NT2/D1 (cell line): ENCODE results near the gene MYL2.

Experiments
- DNase-seq: peaks from one replicate; pipeline ENCODE4 v3.0.0-alpha.2; 2011; ENCODE audit warnings: low read depth, low spot score
- H3K27me3 ChIP-seq: 2 replicates; pipeline ENCODE4 v1.6.0; 2011; ENCODE audit warnings: mild to moderate bottlenecking; ENCODE audit not compliant: insufficient read length, insufficient read depth
- H3K36me3 ChIP-seq: 2 replicates; pipeline ENCODE4 v1.6.1; 2011; ENCODE audit warnings: mild to moderate bottlenecking, low read length, mixed read lengths; ENCODE audit not compliant: insufficient read depth, insufficient read length
- H3K4me1 ChIP-seq: 2 replicates; pipeline ENCODE4 v1.5.1; 2011; ENCODE audit not compliant: insufficient read depth, insufficient read length
- H3K4me3 ChIP-seq: 2 replicates; pipeline ENCODE4 v1.5.1; 2011; ENCODE audit warnings: low read depth; ENCODE audit not compliant: insufficient read length
- H3K9ac ChIP-seq: 2 replicates; pipeline ENCODE4 v1.6.0; 2011; ENCODE audit warnings: low read depth; ENCODE audit not compliant: insufficient read length
- H3K9me3 ChIP-seq: 2 replicates; pipeline ENCODE4 v1.5.1; 2011; ENCODE audit warnings: mild to moderate bottlenecking, low read length; ENCODE audit not compliant: insufficient read depth
- SUZ12 ChIP-seq: IDR thresholded peaks from 2 replicates; pipeline ENCODE4 v1.6.1; 2011; ENCODE audit not compliant: insufficient read length, insufficient read depth; ENCODE audit errors: extremely low read depth
- YY1 ChIP-seq: IDR thresholded peaks from 2 replicates; pipeline ENCODE4 v1.6.1; 2011; ENCODE audit not compliant: insufficient read length, insufficient read depth
- ZNF274 ChIP-seq: IDR thresholded peaks from 2 replicates; pipeline ENCODE4 v1.6.1; 2011; ENCODE audit warnings: mild to moderate bottlenecking, low read depth, low read length

MYL2 gene

DNA sequence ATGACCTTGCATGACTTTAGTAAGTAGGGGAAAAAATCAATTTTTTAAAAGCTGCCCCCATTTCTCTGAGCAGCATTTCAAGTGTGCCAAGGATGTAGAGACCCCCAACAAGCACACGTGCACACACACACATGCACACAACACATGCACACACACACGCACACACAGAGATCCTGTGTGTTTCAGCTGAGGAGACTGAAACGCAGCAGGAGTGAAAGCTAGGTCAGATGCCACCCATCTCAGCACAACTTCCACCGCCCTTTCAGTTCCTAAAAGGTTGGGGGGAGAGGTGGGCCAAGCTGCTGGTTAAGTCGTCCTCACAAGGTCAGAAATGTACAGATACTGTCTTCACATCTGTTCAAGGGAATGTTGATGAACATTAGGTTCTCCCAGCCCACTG lies 13.9 kb downstream of the MYL2 start:
- Histone ChIP-seq H3K36me3 (no peaks in the 10 kb centered on the region), H3K9ac (no peak overlapping the region), H3K4me1 (peaks cover 3% of the 10 kb centered on the region), H3K9me3 (no peaks in the 10 kb centered on the region), H3K27me3 (no peaks in the 10 kb centered on the region), H3K4me3 (no peak overlapping the region)
- DNase-seq: no peak
- TF ChIP-seq ZNF274 (no peak), SUZ12 (no peak), YY1 (no peak)

GRCh38 chr12:110906083-110906482 lies 14.3 kb downstream of the MYL2 start:
- Histone ChIP-seq H3K9ac (no peak overlapping the region), H3K27me3 (no peaks in the 10 kb centered on the region), H3K9me3 (no peaks in the 10 kb centered on the region), H3K4me1 (peaks cover 3% of the 10 kb centered on the region), H3K36me3 (no peaks in the 10 kb centered on the region), H3K4me3 (no peak overlapping the region)
- no peak for TF ChIP-seq SUZ12
- TF ChIP-seq YY1: no peak
- TF ChIP-seq ZNF274: no peak
- DNase-seq: no peak

- Histone ChIP-seq H3K4me1 (no peaks in the 10 kb centered on the region), H3K4me3 (no peak overlapping the region), H3K27me3 (no peaks in the 10 kb centered on the region), H3K9me3 (no peaks in the 10 kb centered on the region), H3K36me3 (no peaks in the 10 kb centered on the region), H3K9ac (no peak overlapping the region)
- DNase-seq: no peak
- TF ChIP-seq ZNF274 (no peak), YY1 (no peak), SUZ12 (no peak)
These were observed 16.9 kb downstream of the MYL2 start for GRCh38 chr12:110903511-110903910.

GRCh38 chr12:110901401-110901800 lies 19.0 kb downstream of the MYL2 start:
- H3K4me3 ChIP-seq: no peak overlapping the region
- H3K36me3 ChIP-seq: no peaks in the 10 kb centered on the region
- H3K9ac ChIP-seq: no peak overlapping the region
- H3K9me3 ChIP-seq: no peaks in the 10 kb centered on the region
- H3K27me3 ChIP-seq: no peaks in the 10 kb centered on the region
- TF ChIP-seq YY1 (no peak), SUZ12 (no peak), ZNF274 (no peak)
- H3K4me1 ChIP-seq: peaks cover 3% of the 10 kb centered on the region
- DNase-seq: no peak

DNA sequence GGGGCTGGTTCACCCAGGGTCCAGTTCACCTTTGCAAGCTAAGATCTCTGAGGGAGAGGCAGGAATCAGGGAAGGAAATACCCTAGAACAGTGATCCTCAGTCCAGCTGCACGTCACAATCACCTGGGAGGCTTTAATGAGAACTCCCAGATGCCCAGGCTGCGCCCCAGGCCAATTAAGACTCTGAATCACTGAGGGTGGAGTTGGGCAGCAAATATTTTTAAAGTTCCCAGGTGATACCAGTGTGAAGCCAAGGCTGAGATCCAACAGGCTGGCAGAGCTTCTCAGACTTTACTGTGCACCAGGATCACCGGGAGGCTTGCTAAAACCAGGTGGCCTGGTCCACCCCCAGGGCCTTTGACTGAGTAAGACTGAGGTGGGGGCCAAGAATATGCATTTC lies 23.8 kb downstream of the MYL2 start:
- no peak overlapping the region for H3K9ac ChIP-seq
- no peak for TF ChIP-seq ZNF274
- TF ChIP-seq SUZ12: no peak
- TF ChIP-seq YY1: no peak
- no peaks in the 10 kb centered on the region for H3K36me3 ChIP-seq
- no peak overlapping the region for H3K4me3 ChIP-seq
- peaks cover 12% of the 10 kb centered on the region for H3K4me1 ChIP-seq
- H3K27me3 ChIP-seq: no peaks in the 10 kb centered on the region
- H3K9me3 ChIP-seq: no peaks in the 10 kb centered on the region
- no peak for DNase-seq

DNA sequence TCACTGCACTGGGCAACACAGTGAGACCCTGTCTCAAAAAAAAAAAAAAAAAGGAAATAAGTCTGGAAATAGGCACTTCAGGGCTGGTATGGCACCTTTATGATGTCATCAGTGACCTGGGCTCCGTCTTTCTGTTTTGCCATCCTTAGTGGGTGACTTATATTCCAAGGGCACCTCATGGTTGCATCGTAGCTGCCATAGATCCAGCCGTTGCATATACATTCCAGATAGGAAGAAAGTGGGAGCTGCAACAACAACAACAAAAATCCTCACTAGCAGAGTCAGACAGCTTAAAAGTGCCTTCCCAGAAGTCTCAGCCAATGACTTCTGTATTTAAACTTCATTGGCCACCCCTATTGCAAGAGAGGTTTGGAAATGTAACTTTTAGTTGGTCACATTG lies 26.4 kb downstream of the MYL2 start:
- Histone ChIP-seq H3K4me3 (no peak overlapping the region), H3K27me3 (no peaks in the 10 kb centered on the region), H3K36me3 (no peaks in the 10 kb centered on the region), H3K4me1 (peaks cover 12% of the 10 kb centered on the region), H3K9me3 (no peaks in the 10 kb centered on the region), H3K9ac (no peak overlapping the region)
- TF ChIP-seq YY1: no peak
- TF ChIP-seq ZNF274: no peak
- no peak for TF ChIP-seq SUZ12
- no peak for DNase-seq

GRCh38 chr12:110889361-110889760 lies 31.0 kb downstream of the MYL2 start:
- H3K4me3 ChIP-seq: no peak overlapping the region
- H3K36me3 ChIP-seq: no peaks in the 10 kb centered on the region
- TF ChIP-seq SUZ12: no peak
- no peak for TF ChIP-seq ZNF274
- TF ChIP-seq YY1: no peak
- H3K4me1 ChIP-seq: peaks cover 7% of the 10 kb centered on the region
- no peaks in the 10 kb centered on the region for H3K27me3 ChIP-seq
- H3K9ac ChIP-seq: no peak overlapping the region
- H3K9me3 ChIP-seq: no peaks in the 10 kb centered on the region
- no peak for DNase-seq
